Non-pigmented ciliary epithelial cell (primary cell): ENCODE results near the gene ELL3.
"Not testable (repeated sequence)": the region's sequence is repeated elsewhere in the genome, so short reads cannot be mapped to it uniquely, and the experiment has no call there.

ENCODE experiments used
- DNase-seq: peaks from one replicate; pipeline ENCODE4 v3.0.0-alpha.2; 2010; ENCODE audit warnings: low read depth

The ELL3 gene

DNA sequence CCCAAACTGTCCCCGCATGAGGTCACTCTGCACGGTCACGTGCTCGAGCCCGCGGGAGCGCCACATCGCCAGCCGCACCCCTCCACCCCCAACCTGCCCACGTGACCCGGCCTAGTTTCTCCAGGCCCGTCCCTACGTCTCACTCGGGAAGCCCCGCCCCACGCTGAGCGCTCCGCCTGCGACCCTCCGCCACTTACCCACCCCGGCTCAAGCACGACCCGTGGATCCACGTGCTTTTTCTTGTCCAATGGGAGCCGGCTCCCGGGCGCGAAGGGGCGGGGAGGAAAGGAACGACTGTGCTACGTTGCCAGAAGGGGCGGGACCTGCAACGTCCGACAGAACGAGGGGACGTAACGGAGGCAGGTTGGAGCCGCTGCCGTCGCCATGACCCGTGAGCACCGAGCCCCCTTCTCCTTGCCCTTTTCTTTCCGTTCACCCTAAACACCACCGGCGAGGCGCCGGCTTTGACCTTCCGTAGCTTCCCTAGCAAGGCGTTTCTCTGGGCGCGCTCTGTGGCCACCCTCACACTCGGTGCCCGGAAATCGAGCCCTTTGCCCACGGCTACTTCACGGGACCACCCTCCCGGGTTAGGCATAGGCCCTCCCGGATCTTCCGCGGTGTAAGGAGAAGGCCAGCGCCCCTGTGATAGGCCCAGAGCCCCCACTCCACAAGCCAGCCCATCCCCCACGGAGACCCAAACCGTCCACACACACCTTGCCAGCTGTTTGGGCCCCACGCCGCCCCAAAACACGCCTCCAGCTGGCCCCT lies 15.4 kb upstream of the ELL3 start, which contains the start of gene SERF2:
Gene SERF2 (plus strand): TSS at position 328 of the 768 bp plus-strand sequence. CDS start 57 bp downstream, at position 385.
- DNase-seq: peak; percentile 97

DNA sequence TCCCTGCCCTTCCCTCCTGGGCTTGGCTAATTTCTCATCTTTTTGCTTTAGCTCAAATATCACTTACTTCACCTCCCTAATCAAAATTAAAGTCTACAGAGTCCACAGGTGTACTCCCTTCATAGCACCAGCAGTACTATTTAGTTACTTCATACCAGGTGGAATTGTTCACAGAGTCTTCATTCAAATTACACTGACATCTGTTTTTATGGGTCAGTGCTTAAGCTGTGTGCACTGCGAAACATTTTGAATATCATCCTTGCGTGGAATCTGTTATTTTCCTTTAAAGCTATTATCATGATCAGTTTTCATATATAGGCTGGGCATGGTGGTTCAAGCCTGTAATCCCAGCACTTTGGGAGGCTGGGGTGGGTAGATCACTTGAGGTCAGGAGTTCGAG lies 12.6 kb upstream of the ELL3 start:
- DNase-seq: no peak

- no peak for DNase-seq
Observed at GRCh38 chr15:43779016-43779415, 2.2 kb upstream of the ELL3 start.

GRCh38 chr15:43777267-43777914 lies 625 bp upstream of the ELL3 start:
- no peak for DNase-seq

GRCh38 chr15:43776101-43776717 lies 557 bp downstream of the ELL3 start:
- no peak for DNase-seq

DNA sequence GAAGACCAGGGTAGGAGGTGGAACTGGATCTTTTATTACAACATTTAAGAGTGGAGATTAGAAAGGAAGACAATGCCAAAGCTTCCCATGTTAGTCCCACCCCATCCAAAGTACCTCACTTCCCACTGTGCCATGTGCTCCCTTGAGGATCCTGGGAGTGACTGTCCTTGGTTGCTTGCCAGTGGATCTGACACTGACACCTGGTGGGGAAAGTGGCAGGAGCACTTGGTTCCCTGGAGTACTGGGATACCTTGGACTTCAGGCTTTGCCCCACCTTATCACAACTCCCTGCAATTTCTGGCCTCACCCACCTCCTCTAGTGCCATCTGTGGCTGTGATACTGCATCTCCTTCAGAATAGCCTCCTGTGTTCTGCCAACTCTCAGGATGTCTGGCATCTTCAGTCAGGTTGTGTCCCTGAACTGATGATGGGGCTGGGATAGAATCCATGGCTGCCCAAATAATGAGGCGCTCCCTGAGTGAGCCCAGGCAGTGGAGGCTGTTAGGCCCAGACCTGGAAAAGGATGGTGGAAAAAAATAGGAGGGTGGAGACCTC lies 1.3 kb downstream of the ELL3 start:
- no peak for DNase-seq

DNA sequence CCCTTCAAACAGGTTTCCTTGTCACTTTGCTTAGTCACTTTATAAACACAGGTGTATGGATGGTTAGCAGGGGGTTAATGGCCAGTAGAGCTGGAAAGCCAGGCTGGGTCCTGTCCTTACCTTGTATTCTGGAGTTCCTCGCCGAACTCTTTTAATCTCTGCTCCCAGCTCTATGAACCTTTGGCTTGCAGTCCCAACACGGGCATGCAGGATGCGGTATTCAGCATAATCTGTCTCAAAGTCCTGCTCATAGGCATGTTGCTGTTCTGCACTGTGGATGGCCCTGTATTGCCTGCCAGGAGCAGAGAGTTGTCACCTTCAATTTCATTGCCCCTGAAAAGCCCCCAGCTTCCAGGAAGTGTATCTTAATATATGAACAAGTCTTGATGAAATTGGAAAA lies 2.7 kb downstream of the ELL3 start:
- DNase-seq: no peak

DNA sequence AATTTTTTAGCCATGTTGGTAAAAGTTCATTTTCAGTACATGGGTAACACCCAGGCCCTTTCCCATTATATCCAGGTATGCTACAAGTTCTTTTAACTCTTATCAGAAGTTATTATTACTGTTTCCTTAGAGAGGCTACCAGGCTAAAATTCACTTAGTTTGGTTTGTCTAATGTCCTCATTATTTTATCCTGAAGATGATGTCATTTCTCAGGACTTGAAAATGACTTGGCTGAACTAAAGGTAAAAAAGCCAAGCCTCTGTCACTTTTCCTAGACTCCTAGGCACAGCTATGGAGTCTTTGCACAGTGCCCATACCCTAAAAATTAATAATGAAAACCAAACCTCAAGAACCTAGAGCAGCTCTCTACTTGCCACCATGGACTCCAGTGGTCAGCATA lies 4.1 kb downstream of the ELL3 start:
- no peak for DNase-seq

DNA sequence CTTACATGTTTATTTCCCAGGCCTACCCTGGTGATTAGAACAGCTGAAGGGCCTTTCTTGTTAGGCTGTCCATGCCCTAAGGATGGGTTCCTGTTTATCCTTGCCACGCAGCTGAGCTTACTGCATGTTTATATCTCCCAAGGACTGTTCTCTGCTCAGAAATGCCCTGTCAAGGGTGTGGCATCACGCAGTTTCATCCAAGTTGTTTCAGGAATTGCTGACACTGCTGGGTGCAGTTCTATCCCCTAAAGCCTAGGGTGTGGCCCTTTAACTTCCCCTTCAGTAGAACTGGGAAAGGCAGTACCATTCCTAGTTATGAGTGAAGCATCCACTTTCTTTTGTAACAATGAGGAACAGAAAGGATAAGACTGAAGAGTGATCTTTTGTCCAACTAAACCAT lies 5.0 kb downstream of the ELL3 start:
- DNase-seq: no peak

GRCh38 chr15:43769584-43770228 lies 7.1 kb downstream of the ELL3 start:
- no peak for DNase-seq

DNA sequence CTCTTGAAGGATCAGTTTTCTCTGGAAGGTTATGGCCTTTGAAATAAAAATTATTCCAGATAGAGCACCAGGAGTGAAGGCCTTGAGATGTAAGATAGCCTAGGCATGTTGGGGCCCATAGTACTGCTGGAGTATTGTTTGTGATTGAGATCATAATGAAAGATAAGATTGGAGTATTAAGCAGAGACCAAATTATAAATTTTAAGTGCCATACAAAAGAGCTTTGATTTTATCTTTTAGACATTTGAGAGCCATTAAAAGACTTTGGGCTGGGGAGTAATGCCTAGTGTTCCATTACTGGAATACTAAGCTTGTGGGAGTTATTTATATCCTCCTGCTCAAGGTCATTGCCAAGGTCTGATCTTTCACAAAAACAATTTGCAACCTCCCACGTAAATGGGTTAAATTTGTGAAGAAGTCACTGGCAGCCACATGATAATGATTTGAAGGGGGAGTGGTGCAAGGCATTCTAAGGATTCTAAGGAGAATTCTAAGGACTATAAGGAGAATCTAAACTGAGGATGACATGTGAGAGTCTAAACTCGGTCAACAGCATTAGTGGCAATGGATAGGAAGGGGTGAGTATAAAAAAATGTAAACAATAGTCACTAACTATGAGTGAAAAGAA lies 12.8 kb downstream of the ELL3 start:
- DNase-seq: no peak

GRCh38 chr15:43762824-43763223 lies 13.9 kb downstream of the ELL3 start:
- DNase-seq: no peak

GRCh38 chr15:43751885-43752284 lies 24.9 kb downstream of the ELL3 start:
- DNase-seq: no peak

GRCh38 chr15:43749690-43750345 lies 26.9 kb downstream of the ELL3 start:
- DNase-seq: no peak

- no peak for DNase-seq
Observed at GRCh38 chr15:43748376-43748775, 28.4 kb downstream of the ELL3 start.

DNA sequence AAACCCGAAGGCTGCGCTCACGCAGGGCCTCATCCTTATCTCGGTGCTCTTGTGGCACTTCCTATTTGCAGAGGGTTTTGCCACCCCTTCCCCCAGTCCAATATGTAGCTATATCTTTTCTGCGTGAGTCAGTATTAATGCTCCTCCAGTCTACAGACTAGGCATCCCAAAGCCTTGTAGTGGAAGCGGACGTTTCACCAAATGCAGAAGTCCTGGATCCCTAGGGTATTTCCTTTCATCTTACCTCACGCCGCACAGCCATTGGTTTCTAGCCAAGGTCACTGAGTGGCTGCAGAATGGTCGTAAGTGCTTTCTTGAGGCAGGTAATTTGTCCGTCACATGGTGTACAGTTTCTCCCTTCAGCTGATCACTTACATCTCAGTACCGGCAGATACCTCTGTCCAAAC lies 29.9 kb downstream of the ELL3 start:
- not testable (repeated sequence) for DNase-seq

DNA sequence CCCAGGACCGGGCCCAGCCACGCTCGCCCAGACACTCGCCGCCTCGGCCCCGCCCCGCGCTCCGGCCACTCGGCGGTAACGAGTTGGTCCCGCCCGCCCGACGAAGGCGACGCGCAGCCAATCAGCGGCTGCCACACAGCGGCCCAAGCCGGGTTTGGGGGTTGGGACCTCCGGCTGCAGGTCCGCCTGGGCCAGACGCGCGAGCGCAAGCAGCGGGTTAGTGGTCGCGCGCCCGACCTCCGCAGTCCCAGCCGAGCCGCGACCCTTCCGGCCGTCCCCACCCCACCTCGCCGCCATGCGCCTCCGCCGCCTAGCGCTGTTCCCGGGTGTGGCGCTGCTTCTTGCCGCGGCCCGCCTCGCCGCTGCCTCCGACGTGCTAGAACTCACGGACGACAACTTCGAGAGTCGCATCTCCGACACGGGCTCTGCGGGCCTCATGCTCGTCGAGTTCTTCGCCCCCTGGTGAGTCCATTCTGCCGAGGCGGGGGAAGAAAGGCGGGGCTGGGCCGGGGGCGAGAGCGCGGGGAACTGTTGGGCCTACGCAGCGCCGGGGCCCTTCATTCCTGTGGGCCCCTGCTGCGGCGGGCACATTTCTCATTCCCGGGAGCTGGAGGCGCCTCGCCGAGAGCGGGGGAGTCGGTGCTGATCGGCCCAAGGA lies 30.4 kb downstream of the ELL3 start, which contains the start of gene PDIA3:
Gene PDIA3 (plus strand): TSS at position 194 of the 658 bp plus-strand sequence. CDS start 102 bp downstream, at position 296.
- peak; percentile 22 for DNase-seq

GRCh38 chr15:43735416-43735815 lies 41.4 kb downstream of the ELL3 start:
- DNase-seq: no peak

DNA sequence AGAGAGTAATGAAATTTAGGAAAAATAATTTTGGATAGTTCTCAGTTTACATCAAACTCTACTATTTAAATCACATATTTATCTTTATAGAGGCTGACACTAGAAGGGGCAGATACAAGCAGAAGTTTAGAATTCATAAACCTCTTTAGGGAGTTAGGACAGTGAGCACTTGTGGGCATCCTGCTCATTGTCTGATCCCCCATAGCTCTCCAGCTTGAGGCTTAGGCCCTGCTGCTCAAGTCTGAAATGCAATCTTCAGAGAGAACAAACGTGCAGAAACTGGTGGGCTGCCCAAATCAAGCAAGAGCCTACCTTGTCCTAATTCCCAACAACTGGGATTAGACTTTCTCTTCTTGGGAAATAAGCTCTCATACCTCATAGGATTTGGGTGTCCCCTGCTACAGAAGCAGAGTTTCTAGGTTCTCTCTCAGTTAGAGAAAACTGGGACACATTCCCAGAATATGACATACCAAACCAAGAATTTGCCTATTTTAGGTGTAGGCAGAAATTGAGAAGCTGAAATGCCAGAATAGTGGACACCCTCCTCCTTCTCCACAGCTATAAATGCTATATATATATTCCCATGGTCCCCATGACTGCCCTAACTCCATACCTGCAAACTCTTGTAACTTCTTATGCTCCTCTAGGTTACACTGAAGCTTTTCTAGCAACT lies 48.6 kb downstream of the ELL3 start:
- DNase-seq: not testable (repeated sequence)

- not testable (repeated sequence) for DNase-seq
Observed at GRCh38 chr15:43726306-43726705, 50.5 kb downstream of the ELL3 start.
